Measurements from ENCODE around the gene LYST.

GRCh38 chr1:235697508-235697907, 169.2 kb downstream of the LYST start:
- TF ChIP-seq TAF1 (IDR thresholded peaks at IDR 0.05; ENCODE audit: borderline replicate concordance, insufficient read depth, low read length) (no peak), POLR2AphosphoS5 (IDR thresholded peaks at IDR 0.05; ENCODE audit: low read depth, low read length) (no peak)

Measured in PFSK-1 (cell line).